GM20431 (cell line): ENCODE data around the gene NEDD1.

ENCODE experiments used
- in situ Hi-C: fragments of 300-500 bp; cut with MseI, MboI; formaldehyde crosslinking; loops from one replicate; pipeline ENCODE4 v1.15.0; 2020; ENCODE audit warnings: low sequenced_read_pairs; ENCODE audit not compliant: unreplicated experiment

Gene NEDD1

GRCh38 chr12:96997797-96998484 lies 90.9 kb downstream of the NEDD1 start:
- in situ Hi-C loops, result loop anchor here (25.0 kb wide), 1 partner anchor 411 kb away; no protein-coding TSS in a partner anchor

- in situ Hi-C loops, result no loop called here
These were observed 96.2 kb downstream of the NEDD1 start for GRCh38 chr12:97003276-97003675.
